ENCODE results near the gene OR6C70.

Gene OR6C70

DNA sequence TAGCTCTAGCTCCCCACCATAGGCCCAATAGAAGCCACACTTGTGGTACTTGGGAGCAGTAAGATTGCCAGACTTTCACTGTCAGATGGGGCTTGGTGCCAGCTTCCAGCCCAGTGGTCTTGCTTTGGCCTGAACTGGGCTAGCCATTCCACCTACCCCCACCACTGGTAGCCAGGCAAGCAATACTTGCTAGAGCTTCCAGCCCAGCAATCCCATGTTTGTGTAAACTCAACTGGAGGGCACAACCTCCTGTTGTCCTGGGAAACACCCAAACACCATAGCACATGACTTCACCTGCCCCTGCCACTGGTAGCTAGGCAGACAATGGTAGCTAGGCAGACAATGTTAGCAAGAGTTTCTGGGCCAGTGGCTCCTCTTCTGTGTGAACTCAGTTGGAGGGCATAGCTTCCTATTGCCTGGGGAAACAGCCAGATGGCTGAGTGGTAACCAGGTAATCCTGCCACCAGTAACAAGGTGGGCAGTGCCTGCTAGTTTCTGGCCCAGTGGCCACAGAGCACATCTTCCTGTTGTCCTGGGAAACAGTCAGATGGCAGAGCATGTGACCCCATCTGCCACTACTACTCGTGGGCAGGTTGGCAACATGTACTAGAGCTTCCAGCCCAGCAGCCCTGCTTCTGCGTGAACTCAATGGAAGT is 49.5 kb downstream of the OR6C70 start:
- no peak overlapping the region for H3K27ac ChIP-seq
- DNase-seq (ENCODE audit: low read depth, low spot score): no peak

All from epithelial cell of prostate (primary cell).